Motor neuron (in vitro differentiated cells): ENCODE results near the gene CITED2. TPM values are rescaled to one million over a fixed set of nuclear protein-coding genes. Genes with fewer than 3 reads are reported as not detected.
A peak's percentile ranks its signal among the peaks of the same experiment; 100 is the strongest.
"Not testable (repeated sequence)": the region's sequence is repeated elsewhere in the genome, so short reads cannot be mapped to it uniquely, and the experiment has no call there.

Experiments used
- ATAC-seq, 8 experiments: fragments of 200-7000 bp; cut with Tn5 transposase; replicated peaks in 6 of 8; 2 replicates each; pipeline ENCODE4 v1.8.0; 2021; ENCODE audit warnings: mild to moderate bottlenecking in 8 of 8, moderate library complexity in 8 of 8
- H3K27ac ChIP-seq, 2 donors: fragments of 250-450 bp; sonication (Bioruptor Pico); 2 replicates each; pipeline ENCODE4 v1.9.0; 2021; ENCODE audit warnings: antibody characterized with exemption in 2 of 2, mild to moderate bottlenecking in 2 of 2, moderate library complexity in 1 of 2
- H3K4me1 ChIP-seq, 2 donors: fragments of 250-450 bp; sonication (Bioruptor Pico); replicated peaks in 1 of 2; 2 replicates each; pipeline ENCODE4 v1.6.1; 2021; ENCODE audit warnings: antibody characterized with exemption in 2 of 2, mild to moderate bottlenecking in 2 of 2, moderate library complexity in 1 of 2
- H3K4me3 ChIP-seq, 5 donors: fragments of 250-450 bp; sonication (Bioruptor Pico); 2 replicates each; pipeline ENCODE4 v1.9.0; 2021; ENCODE audit warnings: antibody characterized with exemption in 5 of 5, mild to moderate bottlenecking in 5 of 5, moderate library complexity in 4 of 5
- WGBS, 10 experiments: fragments of 450-650 bp; shearing (Covaris generic); methylation state at CpG; one replicate each; pipeline ENCODE4 v1.0.0; 2022; 5-methylcytosine and 5-hydroxymethylcytosine counted together
- in situ Hi-C, 9 experiments: fragments of 400-800 bp; cut with MboI; loops; one replicate each; pipeline ENCODE4 v1.15.0; 2021; ENCODE audit warnings: low sequenced_read_pairs in 9 of 9, low pct_unique_long_range_greater_than_20kb in 2 of 9; ENCODE audit not compliant: unreplicated experiment in 9 of 9
- total RNA-seq, 8 experiments: library from RNA; unstranded; fragments of 300-600 nt; gene quantifications; 2 replicates each; pipeline versions ENCODE4 v1.2.3 to v1.2.4, GENCODE V29; 2022

The CITED2 gene, protein sequence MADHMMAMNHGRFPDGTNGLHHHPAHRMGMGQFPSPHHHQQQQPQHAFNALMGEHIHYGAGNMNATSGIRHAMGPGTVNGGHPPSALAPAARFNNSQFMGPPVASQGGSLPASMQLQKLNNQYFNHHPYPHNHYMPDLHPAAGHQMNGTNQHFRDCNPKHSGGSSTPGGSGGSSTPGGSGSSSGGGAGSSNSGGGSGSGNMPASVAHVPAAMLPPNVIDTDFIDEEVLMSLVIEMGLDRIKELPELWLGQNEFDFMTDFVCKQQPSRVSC
- 10 to 100 TPM; 15.7 to 84.6 (median 35.0) TPM for total RNA-seq

- Histone ChIP-seq H3K27ac (peak within 1 kb of the TSS; percentile 90 to 95), H3K4me3 (peak within 1 kb of the TSS; percentile 91 to 100 (median 98)), H3K4me1 (peaks cover 21 to 26% of the 10 kb centered on the region in 2 donors)
- in situ Hi-C loops, result loop anchor here in 6 of 9 experiments (25.0 kb wide), 4 partner anchors 213 to 1063 kb away; no protein-coding TSS in a partner anchor
- peak; percentile 59 to 73 (median 65) for ATAC-seq
- 0 to 2% (median 0%) methylated on average over 6 to 12 of the region's 82 CpGs; no CpG with 5 or more reads in 6 of the 10 experiments for WGBS, 10 experiments
Measured at GRCh38 chr6:139374357-139375225, at the start of gene CITED2. CITED2 (minus strand) TSS chr6:139374648; CDS start chr6:139373944, 704 bp downstream.

- in situ Hi-C loops, result no loop called here
- no peaks in the 10 kb centered on the region for H3K4me1 ChIP-seq
- 67 to 99% (median 88%) methylated on average over 5 to 6 of the region's 6 CpGs for WGBS, 10 experiments
- no peak overlapping the region for H3K27ac ChIP-seq
- H3K4me3 ChIP-seq, result no peak overlapping the region
- ATAC-seq, result no peak
Measured at GRCh38 chr6:139423037-139423703, 48.7 kb upstream of the CITED2 start.

DNA sequence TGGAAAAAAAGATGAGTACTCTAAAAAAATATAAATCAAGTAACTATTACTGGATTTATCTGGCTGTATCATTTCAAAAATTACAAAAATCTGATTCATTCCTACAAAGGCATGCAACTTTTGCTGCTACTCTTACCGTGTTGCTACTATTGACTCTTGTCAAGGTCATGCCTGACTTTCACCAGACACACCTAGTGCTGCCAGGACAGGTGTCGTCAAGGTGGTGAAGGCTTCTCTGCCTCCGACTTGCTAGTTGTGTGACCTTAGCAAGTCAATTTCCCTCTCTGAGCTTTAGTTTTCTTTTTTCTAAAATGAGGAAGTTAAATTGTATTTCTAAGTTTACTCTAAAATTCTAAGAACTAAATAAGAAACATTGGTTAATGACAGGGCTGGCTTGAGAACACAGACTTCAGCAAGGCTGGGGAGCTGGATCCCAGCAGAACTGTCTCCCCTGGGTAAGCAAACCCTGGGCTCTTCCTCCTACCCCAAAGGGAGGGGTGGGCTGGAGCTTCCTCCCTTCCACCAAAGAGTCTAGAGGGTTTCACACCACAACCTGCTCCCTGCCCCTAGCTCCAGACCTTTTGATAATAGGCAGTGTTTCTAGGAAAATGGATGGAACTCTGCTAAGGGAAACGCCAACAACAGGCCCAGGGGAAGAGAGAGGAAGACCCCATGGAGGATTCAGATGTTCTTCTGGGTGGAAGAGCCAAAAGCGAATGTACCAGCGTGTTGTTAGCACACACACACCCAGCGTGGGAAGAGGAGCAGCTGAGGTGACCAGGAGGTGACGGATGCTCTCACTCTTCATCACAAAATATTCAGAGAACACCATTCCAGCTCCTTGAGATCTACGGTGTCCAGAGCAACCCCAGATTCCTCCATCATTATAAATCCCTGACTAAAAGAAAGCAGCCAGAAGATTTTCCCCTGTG is 47.9 kb upstream of the CITED2 start:
- 57 to 100% (median 83%) methylated on average over 2 to 9 of the region's 9 CpGs for WGBS, 10 experiments
- H3K4me1 ChIP-seq, result no peaks in the 10 kb centered on the region
- H3K4me3 ChIP-seq, result no peak overlapping the region
- H3K27ac ChIP-seq, result no peak overlapping the region
- in situ Hi-C loops, result no loop called here
- no peak for ATAC-seq

- no peak overlapping the region for H3K27ac ChIP-seq
- in situ Hi-C loops, result no loop called here
- no peaks in the 10 kb centered on the region for H3K4me1 ChIP-seq
- WGBS, 10 experiments, result 13 to 86% (median 63%) methylated on average over 1 to 5 of the region's 5 CpGs
- H3K4me3 ChIP-seq, result no peak overlapping the region
- no peak for ATAC-seq
Measured at GRCh38 chr6:139418481-139419132, 44.2 kb upstream of the CITED2 start.

GRCh38 chr6:139416146-139416545 is 41.7 kb upstream of the CITED2 start:
- in situ Hi-C loops, result no loop called here

GRCh38 chr6:139415365-139415764 is 40.9 kb upstream of the CITED2 start:
- in situ Hi-C loops, result no loop called here
- WGBS, 10 experiments, result 17 to 88% (median 72%) methylated on average over 1 to 3 of the region's 3 CpGs; no CpG with 5 or more reads in 2 of the 10 experiments
- ATAC-seq, result no peak

More at GRCh38 chr6:139416146-139416545, 41.7 kb upstream of the CITED2 start:
- no peak for ATAC-seq
- 67 to 100% (median 88%) methylated on average over 1 to 2 of the region's 2 CpGs; no CpG with 5 or more reads in 2 of the 10 experiments for WGBS, 10 experiments
- Histone ChIP-seq H3K27ac (no peak overlapping the region), H3K4me1 (no peaks in the 10 kb centered on the region), H3K4me3 (no peak overlapping the region)

GRCh38 chr6:139412103-139412502 is 37.7 kb upstream of the CITED2 start:
- H3K4me1 ChIP-seq, in situ Hi-C loops: not testable (repeated sequence)

More at GRCh38 chr6:139415365-139415764, 40.9 kb upstream of the CITED2 start:
- H3K4me1 ChIP-seq, result no peaks in the 10 kb centered on the region
- no peak overlapping the region for H3K27ac ChIP-seq
- H3K4me3 ChIP-seq, result no peak overlapping the region

GRCh38 chr6:139409026-139409425 is 34.6 kb upstream of the CITED2 start:
- no peak overlapping the region for H3K4me3 ChIP-seq
- H3K4me1 ChIP-seq, result peaks cover 0 to 3% of the 10 kb centered on the region in 2 donors
- 17 to 100% (median 82%) methylated on average over 1 to 4 of the region's 4 CpGs; no CpG with 5 or more reads in 3 of the 10 experiments for WGBS, 10 experiments
- in situ Hi-C loops, result no loop called here
- no peak overlapping the region for H3K27ac ChIP-seq
- no peak for ATAC-seq

More at GRCh38 chr6:139412103-139412502, 37.7 kb upstream of the CITED2 start:
- H3K27ac ChIP-seq, H3K4me3 ChIP-seq, ATAC-seq: not testable (repeated sequence)
- WGBS, 10 experiments, result 92 to 100% (median 100%) methylated on average over 1 of the region's 1 CpG; no CpG with 5 or more reads in 7 of the 10 experiments

DNA sequence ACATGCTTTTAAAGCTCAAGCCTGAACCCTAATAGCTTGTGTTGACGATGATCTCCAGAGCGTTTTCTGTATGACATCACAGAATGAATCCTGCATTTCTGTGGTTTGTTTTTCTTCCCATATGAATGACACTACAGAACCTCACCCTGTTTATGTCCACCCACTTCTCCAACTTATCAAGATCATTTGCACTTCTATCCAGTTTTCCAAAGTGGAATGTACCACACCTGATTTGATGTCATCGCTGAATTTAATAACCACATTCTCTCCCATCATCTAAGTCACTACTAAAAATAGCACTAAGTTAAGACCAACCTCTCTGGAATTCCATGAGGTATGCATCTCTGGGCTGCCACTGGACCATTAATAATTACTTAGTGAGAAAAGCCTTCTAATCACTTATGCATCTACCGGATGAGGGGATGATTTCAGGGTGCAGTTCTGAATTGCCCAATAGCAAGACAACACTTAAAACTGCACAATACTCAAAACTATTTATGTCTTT is 33.3 kb upstream of the CITED2 start:
- peaks cover 0 to 3% of the 10 kb centered on the region in 2 donors for H3K4me1 ChIP-seq
- no peak overlapping the region for H3K4me3 ChIP-seq
- peak; percentile 43 to 80 (median 58) for ATAC-seq
- in situ Hi-C loops, result no loop called here
- 0 to 90% (median 72%) methylated on average over 1 to 4 of the region's 4 CpGs; no CpG with 5 or more reads in 1 of the 10 experiments for whole genome bisulfite sequencing, 10 experiments
- H3K27ac ChIP-seq, result no peak overlapping the region

DNA sequence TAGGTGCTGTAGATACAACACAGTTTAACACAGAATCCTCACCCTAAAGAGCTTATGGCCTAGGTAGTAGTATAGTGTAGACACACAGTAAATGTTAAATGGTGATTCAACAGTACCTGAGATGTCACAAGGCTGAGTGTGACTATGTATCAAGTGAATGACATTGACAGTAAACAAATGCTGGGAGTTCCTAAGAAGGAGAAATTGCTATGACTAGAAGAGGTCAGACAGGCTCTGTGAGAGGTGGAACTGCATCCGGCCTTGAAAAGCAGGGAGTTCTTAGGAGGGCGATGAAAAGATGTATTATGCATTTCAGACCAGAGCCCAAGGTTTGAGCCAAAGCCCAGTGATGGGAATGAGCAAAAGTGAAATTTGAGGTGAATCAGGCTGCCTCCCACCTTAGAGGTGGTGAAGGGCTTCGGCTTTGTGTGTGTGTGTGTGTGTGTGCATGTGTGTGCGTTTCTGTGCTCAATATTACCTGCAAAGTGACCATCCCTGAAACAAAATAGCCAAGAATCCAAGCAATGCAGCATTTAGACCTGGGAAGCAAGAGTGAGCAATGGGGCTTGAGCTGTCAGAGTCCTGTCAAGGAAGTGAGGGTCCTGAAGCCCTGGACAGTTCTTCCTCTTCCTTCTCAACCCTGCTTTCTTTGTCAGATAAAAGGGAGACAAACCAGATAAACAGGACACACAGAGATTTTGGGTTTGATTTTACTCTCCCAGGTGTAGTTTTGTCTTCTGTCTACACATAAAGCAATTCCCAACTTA is 32.3 kb upstream of the CITED2 start:
- 83 to 100% (median 93%) methylated on average over 1 to 4 of the region's 4 CpGs; no CpG with 5 or more reads in 3 of the 10 experiments for WGBS, 10 experiments
- Histone ChIP-seq H3K27ac (no peak overlapping the region), H3K4me1 (peaks cover 0 to 3% of the 10 kb centered on the region in 2 donors), H3K4me3 (no peak overlapping the region)
- in situ Hi-C loops, result no loop called here
- no peak for ATAC-seq

- H3K4me3 ChIP-seq, result no peak overlapping the region
- 4 to 91% (median 67%) methylated on average over 1 to 5 of the region's 7 CpGs; no CpG with 5 or more reads in 3 of the 10 experiments for WGBS, 10 experiments
- peak in 3 of 8 experiments; percentile 29 to 75 (median 67) for ATAC-seq
- H3K27ac ChIP-seq, result no peak overlapping the region
- in situ Hi-C loops, result no loop called here
- peaks cover 0 to 1% of the 10 kb centered on the region in 2 donors for H3K4me1 ChIP-seq
Measured at GRCh38 chr6:139402876-139403386, 28.5 kb upstream of the CITED2 start.
